Activated B cell treated with CpG ODN at 0.5 μM for 24 hours (primary cell): Measurements from ENCODE around the gene SH2D7. TPM values are rescaled to one million over a fixed set of nuclear protein-coding genes. Genes with fewer than 3 reads are reported as not detected.

Source experiments
- ATAC-seq: fragments of 200-7000 bp; cut with Tn5 transposase; one replicate; pipeline ENCODE4 v1.10.0; 2021; ENCODE audit warnings: low read depth, mild to moderate bottlenecking, moderate library complexity
- CTCF ChIA-PET: fragments of 350-600 bp; sonication (Branson Sonifier 250); formaldehyde crosslinking; loops from one replicate; lab custom pipeline; 2021; ENCODE audit warnings: antibody characterized with exemption; lab: Charles Lee
- POLR2A ChIA-PET: fragments of 350-600 bp; sonication (Branson Sonifier 250); formaldehyde crosslinking; loops from one replicate; lab custom pipeline; 2021; ENCODE audit warnings: antibody characterized with exemption; lab: Charles Lee
- DNase-seq: peaks from one replicate; pipeline ENCODE4 v3.0.0; 2022
- H3K27ac Mint-ChIP-seq: one replicate; pipeline ENCODE4 v1.8.0; 2020; ENCODE audit warnings: mixed read lengths
- H3K27me3 Mint-ChIP-seq: one replicate; pipeline ENCODE4 v1.8.0; 2021; ENCODE audit warnings: mixed read lengths
- H3K36me3 Mint-ChIP-seq: one replicate; pipeline ENCODE4 v1.8.0; 2021; ENCODE audit warnings: low read depth, mixed read lengths
- H3K4me1 Mint-ChIP-seq: one replicate; pipeline ENCODE4 v1.8.0; 2021; ENCODE audit warnings: mixed read lengths
- H3K4me3 Mint-ChIP-seq: one replicate; pipeline ENCODE4 v1.8.0; 2020; ENCODE audit warnings: mild to moderate bottlenecking, mixed read lengths
- H3K9me3 Mint-ChIP-seq: one replicate; pipeline ENCODE4 v1.8.0; 2020; ENCODE audit warnings: mixed read lengths
- CTCF ChIP-seq: fragments of 200-600 bp; IDR thresholded peaks from one replicate; pipeline ENCODE4 v1.8.0; 2022; ENCODE audit warnings: antibody characterized with exemption, mild to moderate bottlenecking
- intact Hi-C: fragments of 100-400 bp; cut with micrococcal nuclease; formaldehyde crosslinking; loops from one replicate; pipeline ENCODE4 v1.15.1; 2024
- total RNA-seq: library from RNA; stranded (reverse); gene quantifications from 2 replicates; pipeline ENCODE4 v1.2.3, GENCODE V29; 2022

Gene SH2D7
- total RNA-seq, 1 donor from 2014 or later, result not detected

- peaks cover 24% of the 10 kb centered on the region for H3K4me1 Mint-ChIP-seq
- intact Hi-C loops, result no loop called here
- H3K27ac Mint-ChIP-seq, result no peak overlapping the region
- ATAC-seq, result no peak
- no peak overlapping the region for H3K4me3 Mint-ChIP-seq
- ChIA-PET CTCF (no interaction called here), POLR2A (interaction anchor here (1.7 kb wide), 1 partner anchor 49 kb away, joined by 4 read pairs; no protein-coding TSS in a partner anchor)
- H3K36me3 Mint-ChIP-seq, result no peaks in the 10 kb centered on the region
- TF ChIP-seq CTCF, result no peak
- no peaks in the 10 kb centered on the region for H3K9me3 Mint-ChIP-seq
- no peaks in the 10 kb centered on the region for H3K27me3 Mint-ChIP-seq
- no peak for DNase-seq
Measured at GRCh38 chr15:78084449-78084750, 8.0 kb upstream of the SH2D7 start.

GRCh38 chr15:78085928-78086327 is 6.4 kb upstream of the SH2D7 start:
- Mint-ChIP-seq H3K27ac (no peak overlapping the region), H3K4me1 (peaks cover 24% of the 10 kb centered on the region), H3K4me3 (no peak overlapping the region), H3K36me3 (no peaks in the 10 kb centered on the region), H3K27me3 (peaks cover 3% of the 10 kb centered on the region), H3K9me3 (no peaks in the 10 kb centered on the region)
- ChIA-PET POLR2A (interaction anchor here (0.7 kb wide), 1 partner anchor 75 kb away, joined by 3 read pairs; no protein-coding TSS in a partner anchor), CTCF (no interaction called here)
- no peak for TF ChIP-seq CTCF
- ATAC-seq (no peak), DNase-seq (no peak)
- intact Hi-C loops, result loop anchor here (5.0 kb wide), 1 partner anchor 34 kb away; no protein-coding TSS in a partner anchor

- TF ChIP-seq CTCF, result no peak
- H3K27me3 Mint-ChIP-seq, result peaks cover 5% of the 10 kb centered on the region
- CTCF ChIA-PET, result interaction anchor here (1.2 to 2.0 kb wide), 3 partner anchors 20 to 108 kb away, joined by 4 to 9 read pairs (median 5); no protein-coding TSS in a partner anchor
- DNase-seq (no peak), ATAC-seq (peak; percentile 95)
- peak overlapping the region; percentile 56 for H3K4me3 Mint-ChIP-seq
- H3K4me1 Mint-ChIP-seq, result peaks cover 18% of the 10 kb centered on the region
- no peaks in the 10 kb centered on the region for H3K36me3 Mint-ChIP-seq
- H3K27ac Mint-ChIP-seq, result peak overlapping the region; percentile 79
- POLR2A ChIA-PET, result interaction anchor here (1.3 kb wide), 1 partner anchor 94 kb away, joined by 6 read pairs; no protein-coding TSS in a partner anchor
- intact Hi-C loops, result loop anchor here (2.0 to 5.0 kb wide), 2 partner anchors 21 to 36 kb away; no protein-coding TSS in a partner anchor
- no peaks in the 10 kb centered on the region for H3K9me3 Mint-ChIP-seq
Measured at GRCh38 chr15:78087951-78088772, 4.2 kb upstream of the SH2D7 start.

GRCh38 chr15:78088773-78089080 is 3.6 kb upstream of the SH2D7 start:
- no peak for TF ChIP-seq CTCF
- no peak for ATAC-seq
- ChIA-PET CTCF (interaction anchor here (1.2 to 2.0 kb wide), 3 partner anchors 20 to 107 kb away, joined by 4 to 9 read pairs (median 5); no protein-coding TSS in a partner anchor), POLR2A (interaction anchor here (1.3 kb wide), 1 partner anchor 95 kb away, joined by 6 read pairs; no protein-coding TSS in a partner anchor)
- peak overlapping the region; percentile 79 for H3K27ac Mint-ChIP-seq
- no peaks in the 10 kb centered on the region for H3K36me3 Mint-ChIP-seq
- no peaks in the 10 kb centered on the region for H3K9me3 Mint-ChIP-seq
- H3K4me3 Mint-ChIP-seq, result no peak overlapping the region
- intact Hi-C loops, result loop anchor here (2.0 to 5.0 kb wide), 2 partner anchors 22 to 36 kb away; no protein-coding TSS in a partner anchor
- peaks cover 5% of the 10 kb centered on the region for H3K27me3 Mint-ChIP-seq
- H3K4me1 Mint-ChIP-seq, result peaks cover 18% of the 10 kb centered on the region
- DNase-seq, result no peak

- TF ChIP-seq CTCF, result no peak
- no peaks in the 10 kb centered on the region for H3K36me3 Mint-ChIP-seq
- H3K27ac Mint-ChIP-seq, result no peak overlapping the region
- peaks cover 5% of the 10 kb centered on the region for H3K27me3 Mint-ChIP-seq
- CTCF ChIA-PET, result interaction anchor here (2.2 kb wide), 1 partner anchor 18 kb away, joined by 15 read pairs; no protein-coding TSS in a partner anchor
- H3K4me1 Mint-ChIP-seq, result peaks cover 18% of the 10 kb centered on the region
- no peaks in the 10 kb centered on the region for H3K9me3 Mint-ChIP-seq
- POLR2A ChIA-PET, result no interaction called here
- ATAC-seq, result no peak
- intact Hi-C loops, result no loop called here
- no peak for DNase-seq
- no peak overlapping the region for H3K4me3 Mint-ChIP-seq
Measured at GRCh38 chr15:78090422-78091063, 1.8 kb upstream of the SH2D7 start.
